Heart left ventricle (tissue), 16 donors: ENCODE results near the gene AKT2. TPM values are rescaled to one million over a fixed set of nuclear protein-coding genes. Genes with fewer than 3 reads are reported as not detected.

Experiments
- ATAC-seq, 4 donors: fragments of 200-7000 bp; cut with Tn5 transposase; one replicate each; pipeline ENCODE4 v1.9.1; 2020 to 2022; ENCODE audit warnings: moderate library complexity in 4 of 4, mild to moderate bottlenecking in 3 of 4, moderate number of reproducible peaks in 1 of 4
- DNase-seq, 5 donors: peaks; one replicate each; pipeline ENCODE4 v3.0.0-alpha.2; 2020
- H3K27ac ChIP-seq, 12 donors: fragments of 200-600 bp; sonication (generic) in 4 of 12; one replicate each; pipeline versions ENCODE4 v1.5.0 to v1.8.0; 2016 to 2022; ENCODE audit warnings: mild to moderate bottlenecking in 2 of 12
- H3K27me3 ChIP-seq, 9 donors: fragments of 200-600 bp; sonication (generic) in 2 of 9; one replicate each; pipeline versions ENCODE4 v1.5.1 to v1.8.0; 2016 to 2022; ENCODE audit warnings: mild to moderate bottlenecking in 3 of 9
- H3K36me3 ChIP-seq, 9 donors: fragments of 200-600 bp; sonication (generic) in 2 of 9; one replicate each; pipeline versions ENCODE4 v1.5.0 to v1.8.0; 2018 to 2022; ENCODE audit warnings: mild to moderate bottlenecking in 2 of 9
- H3K4me1 ChIP-seq, 12 donors: fragments of 200-600 bp; sonication (generic) in 4 of 12; one replicate each; pipeline versions ENCODE4 v1.5.0 to v1.8.0; 2016 to 2022; ENCODE audit warnings: mild to moderate bottlenecking in 3 of 12
- H3K4me3 ChIP-seq, 12 donors: fragments of 200-600 bp; sonication (generic) in 4 of 12; one replicate each; pipeline versions ENCODE4 v1.5.0 to v1.8.0; 2017 to 2022; ENCODE audit warnings: mild to moderate bottlenecking in 9 of 12, moderate library complexity in 4 of 12
- H3K9me3 ChIP-seq, 12 donors: fragments of 200-600 bp; sonication (generic) in 4 of 12; one replicate each; pipeline versions ENCODE4 v1.5.0 to v1.8.0; 2016 to 2022; ENCODE audit warnings: mild to moderate bottlenecking in 1 of 12
- CTCF ChIP-seq, 12 donors: fragments of 200-600 bp; sonication (generic) in 4 of 12; IDR thresholded peaks; one replicate each; pipeline versions ENCODE4 v1.5.0 to v1.8.0; 2018 to 2022; ENCODE audit warnings: antibody characterized with exemption in 12 of 12, mild to moderate bottlenecking in 5 of 12
- POLR2A ChIP-seq, 2 donors: fragments of 450-650 bp; IDR thresholded peaks; one replicate each; pipeline ENCODE4 v1.6.1; 2017; ENCODE audit warnings: antibody characterized with exemption in 2 of 2, mild to moderate bottlenecking in 2 of 2, moderate library complexity in 2 of 2
- whole genome bisulfite sequencing, 4 donors: extraction: QIAGEN DNeasy Blood & Tissue Kit in 2 of 4; methylation state at CpG; one replicate each; pipeline versions ENCODE4 v1.1.5 to v1.1.7; 2013 to 2018; 5-methylcytosine and 5-hydroxymethylcytosine counted together
- intact Hi-C, 10 donors: fragments of 100-400 bp; cut with DNase I; formaldehyde crosslinking; loops; one replicate each; pipeline versions ENCODE4 v1.11.1 to v1.14.2; 2022
- polyA plus RNA-seq, 2 donors: library from polyadenylated mRNA; stranded (reverse); fragments of 200-250 nt; gene quantifications; one replicate each; pipeline ENCODE4 v1.2.3, GENCODE V29; 2013
- total RNA-seq, 9 donors: library from RNA; depleted of rRNA in 2 of 9; stranded (reverse); fragments of >200 nt in 2 of 9; fragmentation: NEBNext Ultra II Directional in 3 of 9; extraction: Animal tissue kit (Norgen Biotek cat#: 25700) in 3 of 9; gene quantifications; one replicate each; pipeline versions ENCODE4 v1.1.0 to v1.2.4, GENCODE V29; 2016 to 2023
- donor health status: ischemic (EF 13 %, LVEDD 7.1; RV severe dilation, severe dysfunction).
- donor health status: healthy with polysubstance abuse.
- donor health status: DM: no; HTN: yes; CAD: no.
- donor health status: DM: no; HTN: no; CAD: no.
- donor health status: ischemic (EF 25% LVEDD 6.9; RV normal size, moderate dysfunction).
- donor health status: ischemic (EF 25% LVEDD 5.7; RV mildly dilated, moderate dysfunction).
- donor health status: healthy.
- donor health status: DM: yes; HTN: yes; CAD: no.
- donor health status: ischemic (EF 35%, LVEDD 5.7; RV mildly dilated, moderate dysfunction).
- donor health status: nonischemic (EF 11% LVEDD 7.7; RV severe dilation, severe dysfunction).
- donor health status: DM: yes; HTN: yes; CAD: no.
- donor health status: PGD.
- donor health status: ischemic (EF 29% LVEDD 5.4; RV normal size, mild dysfunction).
- donor health status: nonischemic (EF 23%, LVEDD 6.1; RV moderate dilation, normal function).

Gene AKT2
- total and polyA plus RNA-seq, 11 donors: 71.0 to 132 (median 112) TPM

- DNase-seq (peak in 1 of 5 donors; percentile 60), ATAC-seq (peak in 1 of 4 donors; percentile 7)
- intact Hi-C loops: no loop called here
- no peak overlapping the region for H3K4me3 ChIP-seq
- no peak overlapping the region for H3K27ac ChIP-seq
- H3K9me3 ChIP-seq: no peaks in the 10 kb centered on the region
- peaks cover 0 to 24% (median 12%) of the 10 kb centered on the region in 12 donors for H3K4me1 ChIP-seq
- peaks cover 0 to 51% (median 42%) of the 10 kb centered on the region in 9 donors for H3K36me3 ChIP-seq
- H3K27me3 ChIP-seq: no peaks in the 10 kb centered on the region
- TF ChIP-seq POLR2A (IDR thresholded peaks at IDR 0.05): no peak
- TF ChIP-seq CTCF (IDR thresholded peaks at IDR 0.05): no peak
- WGBS, 4 donors: 93 to 96% (median 95%) methylated on average over 15 to 25 of the region's 25 CpGs
Measured at GRCh38 chr19:40232949-40233810, 52.0 kb downstream of the AKT2 start.

GRCh38 chr19:40232479-40232878 lies 52.7 kb downstream of the AKT2 start:
- H3K36me3 ChIP-seq: peaks cover 0 to 44% (median 35%) of the 10 kb centered on the region in 9 donors
- peaks cover 0 to under 1% (median 0%) of the 10 kb centered on the region in 9 donors for H3K27me3 ChIP-seq
- no peaks in the 10 kb centered on the region for H3K9me3 ChIP-seq
- ATAC-seq (peak in 2 of 4 donors; percentile 14 to 28), DNase-seq (no peak)
- H3K4me1 ChIP-seq: peaks cover 0 to 24% (median 12%) of the 10 kb centered on the region in 12 donors
- intact Hi-C loops: no loop called here
- WGBS, 4 donors: 74 to 83% (median 81%) methylated on average over 10 to 12 of the region's 12 CpGs
- no peak overlapping the region for H3K4me3 ChIP-seq
- H3K27ac ChIP-seq: peak overlapping the region in 1 of 12 donors; percentile 47
- TF ChIP-seq POLR2A (IDR thresholded peaks at IDR 0.05) (no peak), CTCF (IDR thresholded peaks at IDR 0.05) (no peak)

- TF ChIP-seq CTCF (IDR thresholded peaks at IDR 0.05): no peak
- TF ChIP-seq POLR2A (IDR thresholded peaks at IDR 0.05): no peak
- intact Hi-C loops: no loop called here
- Histone ChIP-seq H3K27ac (peak overlapping the region in 8 of 12 donors; percentile 5 to 64 (median 44)), H3K27me3 (peaks cover 0 to 8% (median 0%) of the 10 kb centered on the region in 9 donors), H3K4me1 (peaks cover 0 to 24% (median 12%) of the 10 kb centered on the region in 12 donors), H3K4me3 (no peak overlapping the region), H3K36me3 (peaks cover 0 to 37% (median 28%) of the 10 kb centered on the region in 9 donors), H3K9me3 (no peaks in the 10 kb centered on the region)
- 42 to 53% (median 45%) methylated on average over 13 to 16 of the region's 16 CpGs for WGBS, 4 donors
- peak; percentile 49 to 62 (median 60) for DNase-seq
- ATAC-seq: peak; percentile 60 to 84 (median 72)
Measured at GRCh38 chr19:40231544-40232424, 53.4 kb downstream of the AKT2 start.
